PC-3 (cell line): ENCODE results near the gene ALOX15B.

ENCODE experiments used
- EZH2 ChIP-seq: fragments of 300-600 bp; sonication (generic); IDR thresholded peaks from one replicate; pipeline ENCODE4 v1.6.1; 2017; ENCODE audit warnings: antibody characterized with exemption, mild to moderate bottlenecking, low read length; ENCODE audit not compliant: unreplicated experiment
- EZH2phosphoT487 ChIP-seq: fragments of 300-600 bp; sonication (generic); IDR thresholded peaks from 2 replicates; pipeline ENCODE4 v1.6.1; 2018; ENCODE audit warnings: mild to moderate bottlenecking, antibody characterized with exemption, low read length, borderline replicate concordance
- TF ChIP-seq, protein P1 (sequence below): fragments of 300-600 bp; sonication (generic); conservative IDR thresholded peaks from 2 replicates; pipeline ENCODE4 v1.5.1; 2017; ENCODE audit warnings: antibody characterized with exemption, low read depth, mild to moderate bottlenecking, low read length

GRCh38 chr17:8047769-8048110 is 8.9 kb downstream of the ALOX15B start:
- TF ChIP-seq EZH2: no peak
- TF ChIP-seq, protein P1, sequence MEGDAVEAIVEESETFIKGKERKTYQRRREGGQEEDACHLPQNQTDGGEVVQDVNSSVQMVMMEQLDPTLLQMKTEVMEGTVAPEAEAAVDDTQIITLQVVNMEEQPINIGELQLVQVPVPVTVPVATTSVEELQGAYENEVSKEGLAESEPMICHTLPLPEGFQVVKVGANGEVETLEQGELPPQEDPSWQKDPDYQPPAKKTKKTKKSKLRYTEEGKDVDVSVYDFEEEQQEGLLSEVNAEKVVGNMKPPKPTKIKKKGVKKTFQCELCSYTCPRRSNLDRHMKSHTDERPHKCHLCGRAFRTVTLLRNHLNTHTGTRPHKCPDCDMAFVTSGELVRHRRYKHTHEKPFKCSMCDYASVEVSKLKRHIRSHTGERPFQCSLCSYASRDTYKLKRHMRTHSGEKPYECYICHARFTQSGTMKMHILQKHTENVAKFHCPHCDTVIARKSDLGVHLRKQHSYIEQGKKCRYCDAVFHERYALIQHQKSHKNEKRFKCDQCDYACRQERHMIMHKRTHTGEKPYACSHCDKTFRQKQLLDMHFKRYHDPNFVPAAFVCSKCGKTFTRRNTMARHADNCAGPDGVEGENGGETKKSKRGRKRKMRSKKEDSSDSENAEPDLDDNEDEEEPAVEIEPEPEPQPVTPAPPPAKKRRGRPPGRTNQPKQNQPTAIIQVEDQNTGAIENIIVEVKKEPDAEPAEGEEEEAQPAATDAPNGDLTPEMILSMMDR: no peak
- no peak for TF ChIP-seq EZH2phosphoT487
